ENCODE measurements around the gene UTS2B.

The UTS2B gene

DNA sequence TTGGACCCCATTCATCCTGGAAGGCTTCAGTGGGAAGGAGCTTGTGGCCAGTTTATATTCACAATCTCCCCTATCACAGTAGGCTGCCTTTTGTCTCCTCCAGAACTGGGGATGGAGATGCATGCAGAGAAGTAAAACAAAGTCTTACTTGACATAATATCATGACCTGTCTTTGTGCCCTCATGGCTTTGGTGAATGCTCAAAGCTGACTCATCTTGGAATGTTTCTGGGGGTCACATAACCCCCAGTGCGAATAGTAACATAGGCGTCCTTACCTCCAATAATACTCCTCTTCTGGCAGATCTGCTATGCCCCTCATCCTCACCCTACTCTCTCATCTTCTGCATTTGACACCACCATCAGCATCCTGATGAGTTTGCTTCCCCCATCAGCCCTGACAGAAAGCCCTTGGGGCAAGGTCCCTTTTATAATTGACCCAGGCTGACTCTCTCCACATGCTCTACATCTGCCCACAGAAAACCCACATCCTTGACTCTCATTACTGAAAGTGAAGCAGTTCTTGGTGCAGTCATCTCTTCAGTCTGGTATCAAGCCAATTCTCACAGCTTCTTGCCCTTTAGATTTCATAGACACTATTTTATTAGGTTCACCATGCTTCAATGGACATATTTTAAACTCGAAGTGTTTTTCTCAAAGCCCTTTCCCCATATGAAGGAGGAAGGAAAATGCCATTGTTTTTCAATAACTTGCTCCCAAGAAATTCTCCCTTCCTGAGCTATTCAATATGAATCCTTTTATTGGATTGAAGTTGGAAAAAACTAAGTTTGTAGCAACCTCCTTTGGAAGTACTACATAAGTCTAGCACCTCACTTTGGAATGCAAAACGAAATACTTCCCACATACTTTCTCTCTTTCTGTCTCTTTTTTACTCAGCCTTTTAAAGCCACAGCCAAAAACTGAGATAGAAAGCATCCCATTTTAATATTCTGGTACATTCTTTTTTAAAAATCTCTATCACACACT lies 94.7 kb downstream of the UTS2B start:
- no peak for DNase-seq

DNA sequence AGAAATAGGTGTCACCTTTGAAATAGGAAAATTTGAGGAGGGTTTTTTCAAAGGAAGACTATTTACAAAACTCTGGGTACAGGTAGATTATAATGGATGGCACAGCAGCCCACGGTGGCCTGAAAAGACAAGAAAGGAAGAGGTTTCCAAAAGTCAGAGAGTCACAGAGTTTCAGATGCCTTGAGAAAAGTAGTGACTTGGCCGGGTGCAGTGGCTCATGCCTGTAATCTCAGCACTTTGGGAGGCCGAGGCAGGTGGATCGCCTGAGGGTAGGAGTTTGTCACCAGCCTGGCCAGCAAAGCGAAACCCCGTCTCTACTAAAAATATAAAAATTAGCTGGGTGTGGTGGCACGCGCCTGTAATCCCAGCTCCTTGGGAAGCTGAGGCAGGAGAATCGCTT lies 96.1 kb downstream of the UTS2B start:
- no peak for DNase-seq

DNA sequence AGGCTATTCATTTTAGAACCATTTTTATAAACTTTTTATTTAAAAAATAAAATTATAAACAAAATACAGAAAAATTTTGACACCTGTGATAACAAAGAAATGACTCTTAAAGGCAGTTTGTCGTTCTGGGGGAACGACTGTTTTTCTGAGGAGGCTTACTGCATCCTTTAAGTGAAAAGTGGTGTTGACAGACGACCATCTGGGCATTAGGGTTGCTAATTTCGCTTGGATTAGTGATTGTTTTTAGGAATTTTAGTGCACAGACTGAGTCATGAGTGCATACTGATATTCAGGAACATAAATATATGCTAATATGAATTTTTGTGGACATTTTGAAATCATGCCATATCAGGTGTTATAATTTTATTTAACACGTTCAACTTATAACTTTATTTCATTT lies 102.8 kb downstream of the UTS2B start:
- DNase-seq: no peak

DNA sequence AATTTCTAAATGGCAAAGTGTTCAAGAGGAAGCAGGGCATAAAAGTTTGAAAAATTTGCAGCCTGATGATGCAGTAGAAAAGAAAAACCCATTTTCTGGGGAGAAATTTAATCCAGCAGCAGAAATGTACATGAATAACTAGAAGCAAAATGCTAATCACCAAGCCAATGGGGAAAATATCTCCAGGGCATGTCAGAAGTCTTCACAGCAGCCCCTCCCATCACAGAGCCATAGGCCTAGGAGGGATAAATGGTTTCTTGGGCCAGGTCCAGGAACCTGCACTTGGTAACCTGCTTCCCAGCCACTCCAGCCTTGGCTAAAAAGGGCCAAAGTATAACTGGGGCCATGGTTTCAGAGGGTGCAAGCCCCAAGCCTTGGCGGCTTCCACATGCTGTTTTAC lies 108.7 kb downstream of the UTS2B start:
- DNase-seq: no peak

DNA sequence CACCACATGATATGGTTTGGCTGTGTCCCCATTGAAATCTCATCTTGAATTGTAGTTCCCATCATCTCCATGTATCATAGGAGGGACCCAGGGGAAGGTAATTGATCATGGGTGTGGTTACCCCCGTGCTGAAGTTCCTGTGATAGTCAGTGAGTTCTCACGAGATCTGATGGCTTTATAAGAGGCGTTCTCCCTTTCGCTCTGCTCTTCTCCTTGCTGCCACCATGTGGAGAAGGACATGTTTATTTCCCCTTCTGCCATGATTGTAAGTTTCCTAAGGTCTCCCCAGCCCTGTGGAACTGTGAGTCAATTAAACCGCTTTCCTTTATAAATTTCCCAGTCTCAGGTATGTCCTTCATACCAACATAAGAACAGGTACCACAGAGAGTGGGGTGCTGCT lies 109.4 kb downstream of the UTS2B start:
- DNase-seq: no peak

DNA sequence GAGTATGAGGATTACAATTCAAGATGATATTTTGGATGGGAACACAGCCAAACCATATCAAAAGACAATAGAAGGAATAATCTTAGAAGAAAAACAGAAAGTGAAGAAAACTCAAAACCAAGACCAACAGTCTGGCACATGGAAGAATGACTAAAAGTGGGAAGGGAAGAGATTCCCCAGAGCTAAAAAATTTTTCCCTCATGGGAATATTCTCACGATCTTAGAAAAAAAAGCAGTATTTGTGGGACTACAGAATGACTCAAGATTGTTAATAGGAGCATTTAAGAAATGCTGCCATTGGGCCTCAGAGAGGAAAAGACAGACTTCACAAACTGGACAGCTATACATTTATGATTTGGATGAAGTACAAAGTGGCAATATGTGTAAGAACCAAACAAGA lies 113.0 kb downstream of the UTS2B start:
- no peak for DNase-seq
